Stimulated activated CD4-positive, alpha-beta T cell treated with anti-CD3 and anti-CD28 coated beads, Interleukin-1b, Interleukin-23, amount 100 ng/mL, for 1 hour (primary cell): ENCODE results near the gene PCNX1.
"Not testable (repeated sequence)": the region's sequence is repeated elsewhere in the genome, so short reads cannot be mapped to it uniquely, and the experiment has no call there.

Experiments used
- DNase-seq, 2 donors: peaks; one replicate each; pipeline ENCODE4 v3.0.0-alpha.2; 2020; ENCODE audit warnings: low read depth in 2 of 2

PCNX1 gene

GRCh38 chr14:71122866-71123565 lies 215.8 kb downstream of the PCNX1 start:
- DNase-seq, result no peak

GRCh38 chr14:71123579-71124135 lies 216.4 kb downstream of the PCNX1 start:
- DNase-seq, result no peak

- not testable (repeated sequence) for DNase-seq
Observed at GRCh38 chr14:71129716-71130490, 222.6 kb downstream of the PCNX1 start.

- no peak for DNase-seq
Observed at GRCh38 chr14:71130491-71131179, 223.4 kb downstream of the PCNX1 start.

- DNase-seq, result no peak
Observed at GRCh38 chr14:71133296-71133695, 226.0 kb downstream of the PCNX1 start.

- DNase-seq, result no peak
Observed at GRCh38 chr14:71135496-71135895, 228.2 kb downstream of the PCNX1 start.

GRCh38 chr14:71135911-71136310 lies 228.7 kb downstream of the PCNX1 start:
- DNase-seq, result no peak

- DNase-seq, result no peak
Observed at GRCh38 chr14:71136386-71137060, 229.3 kb downstream of the PCNX1 start.

- DNase-seq, result no peak
Observed at GRCh38 chr14:71137536-71138447, 230.5 kb downstream of the PCNX1 start.

GRCh38 chr14:71138448-71139293 lies 231.4 kb downstream of the PCNX1 start:
- DNase-seq, result peak; percentile 11 to 30

GRCh38 chr14:71139294-71139946 lies 232.2 kb downstream of the PCNX1 start:
- DNase-seq, result no peak

- no peak for DNase-seq
Observed at GRCh38 chr14:71140157-71140556, 232.9 kb downstream of the PCNX1 start.

- DNase-seq, result no peak
Observed at GRCh38 chr14:71141701-71142374, 234.6 kb downstream of the PCNX1 start.

- no peak for DNase-seq
Observed at GRCh38 chr14:71142375-71143038, 235.2 kb downstream of the PCNX1 start.

GRCh38 chr14:71143381-71144290 lies 236.4 kb downstream of the PCNX1 start:
- no peak for DNase-seq

- DNase-seq, result not testable (repeated sequence)
Observed at GRCh38 chr14:71147335-71147734, 240.1 kb downstream of the PCNX1 start.

- no peak for DNase-seq
Observed at GRCh38 chr14:71148627-71149026, 241.4 kb downstream of the PCNX1 start.
